Neuronal stem cell (in vitro differentiated cells): ENCODE data around the gene PLXNA4.

ENCODE experiments used
- DNase-seq: peaks from one replicate; pipeline ENCODE4 v3.0.0-alpha.2; 2013; ENCODE audit warnings: low spot score
- H2AFZ ChIP-seq: one replicate; pipeline ENCODE4 v1.6.1; 2013; ENCODE audit warnings: mild to moderate bottlenecking, low read length, inconsistent platforms
- H2AK5ac ChIP-seq: 2 replicates; pipeline ENCODE4 v1.6.1; 2013; ENCODE audit warnings: low read depth, mild to moderate bottlenecking, inconsistent platforms, low read length, moderate library complexity, mixed read lengths
- H2BK120ac ChIP-seq: 2 replicates; pipeline ENCODE4 v1.6.1; 2013; ENCODE audit warnings: low read depth, mild to moderate bottlenecking, inconsistent platforms, low read length, moderate library complexity, mixed read lengths
- H2BK12ac ChIP-seq: one replicate; pipeline ENCODE4 v1.6.1; 2013; ENCODE audit warnings: low read length, inconsistent platforms
- H2BK15ac ChIP-seq: 2 replicates; pipeline ENCODE4 v1.6.1; 2013; ENCODE audit warnings: mild to moderate bottlenecking, low read length, inconsistent platforms, mixed read lengths
- H2BK5ac ChIP-seq: one replicate; pipeline ENCODE4 v1.6.1; 2013; ENCODE audit warnings: inconsistent platforms, mild to moderate bottlenecking, low read length, moderate library complexity
- H3K14ac ChIP-seq: one replicate; pipeline ENCODE4 v1.6.1; 2013; ENCODE audit warnings: low read length, inconsistent platforms
- H3K18ac ChIP-seq: 2 replicates; pipeline ENCODE4 v1.6.1; 2013; ENCODE audit warnings: low read length, inconsistent platforms
- H3K23ac ChIP-seq: 2 replicates; pipeline ENCODE4 v1.6.1; 2013; ENCODE audit warnings: low read depth, mild to moderate bottlenecking, mixed read lengths, low read length, inconsistent platforms; ENCODE audit not compliant: poor library complexity
- H3K27ac ChIP-seq: replicated peaks from 3 replicates; pipeline ENCODE4 v1.5.1; 2013; ENCODE audit warnings: low read length, inconsistent platforms
- H3K27me3 ChIP-seq, 3 experiments: 2 replicates each; pipeline ENCODE4 v1.6.1; 2013; ENCODE audit warnings: low read length in 3 of 3, mild to moderate bottlenecking in 2 of 3, inconsistent platforms in 1 of 3, low read depth in 1 of 3, mixed read lengths in 1 of 3, moderate library complexity in 1 of 3; ENCODE audit not compliant: control insufficient read depth in 3 of 3, insufficient read depth in 3 of 3
- H3K36me3 ChIP-seq, 2 donors: replicated peaks in 1 of 2; 2 replicates each; pipeline ENCODE4 v1.6.1; 2013; ENCODE audit warnings: low read length in 2 of 2; ENCODE audit not compliant: control insufficient read depth in 2 of 2, insufficient read depth in 2 of 2
- H3K4ac ChIP-seq: 2 replicates; pipeline ENCODE4 v1.6.1; 2013; ENCODE audit warnings: inconsistent platforms, mild to moderate bottlenecking, low read length, moderate library complexity
- H3K4me1 ChIP-seq, 2 donors: 1 replicate in 1 of 2; 2 replicates in 1 of 2; pipeline ENCODE4 v1.6.1; 2013; ENCODE audit warnings: low read length in 2 of 2, low read depth in 1 of 2; ENCODE audit not compliant: control insufficient read depth in 2 of 2, insufficient read depth in 1 of 2
- H3K4me2 ChIP-seq: one replicate; pipeline ENCODE4 v1.6.1; 2013; ENCODE audit warnings: mild to moderate bottlenecking, low read length, inconsistent platforms; ENCODE audit not compliant: insufficient read depth, poor library complexity, severe bottlenecking
- H3K4me3 ChIP-seq, 2 donors: 2 replicates each; pipeline ENCODE4 v1.5.1; 2013; ENCODE audit warnings: low read length in 2 of 2, mild to moderate bottlenecking in 2 of 2, inconsistent platforms in 1 of 2, moderate library complexity in 1 of 2
- H3K79me1 ChIP-seq: one replicate; pipeline ENCODE4 v1.6.1; 2013; ENCODE audit warnings: low read depth, mild to moderate bottlenecking, inconsistent platforms, low read length, moderate library complexity
- H3K9ac ChIP-seq: one replicate; pipeline ENCODE4 v1.6.1; 2013; ENCODE audit warnings: mild to moderate bottlenecking, low read depth, low read length, inconsistent platforms; ENCODE audit not compliant: poor library complexity
- H3K9me3 ChIP-seq, 2 donors: replicated peaks in 1 of 2; 2 replicates each; pipeline versions ENCODE3 to v1.6.1; 2013; ENCODE audit warnings: low read length in 2 of 2, mild to moderate bottlenecking in 2 of 2, inconsistent platforms in 1 of 2, low read depth in 1 of 2, mixed read lengths in 1 of 2, moderate library complexity in 1 of 2; ENCODE audit not compliant: control insufficient read depth in 2 of 2, insufficient read depth in 1 of 2
- H4K8ac ChIP-seq: one replicate; pipeline ENCODE4 v1.6.1; 2013; ENCODE audit warnings: low read depth, mild to moderate bottlenecking, inconsistent platforms, low read length, moderate library complexity
- H4K91ac ChIP-seq: one replicate; pipeline ENCODE4 v1.6.1; 2013; ENCODE audit warnings: low read length, low read depth, mild to moderate bottlenecking, inconsistent platforms; ENCODE audit not compliant: poor library complexity
- WGBS, 2 donors: extraction: QIAGEN DNeasy Blood & Tissue Kit; methylation state at CpG; one replicate each; pipeline ENCODE4 v1.1.7; 2013; ENCODE audit warnings: missing lambda C conversion rate in 2 of 2, mixed read lengths in 1 of 2; ENCODE audit not compliant: insufficient read length in 2 of 2, insufficient replicate concordance in 1 of 2; ENCODE audit errors: extremely low coverage in 2 of 2; 5-methylcytosine and 5-hydroxymethylcytosine counted together

Gene PLXNA4

DNA sequence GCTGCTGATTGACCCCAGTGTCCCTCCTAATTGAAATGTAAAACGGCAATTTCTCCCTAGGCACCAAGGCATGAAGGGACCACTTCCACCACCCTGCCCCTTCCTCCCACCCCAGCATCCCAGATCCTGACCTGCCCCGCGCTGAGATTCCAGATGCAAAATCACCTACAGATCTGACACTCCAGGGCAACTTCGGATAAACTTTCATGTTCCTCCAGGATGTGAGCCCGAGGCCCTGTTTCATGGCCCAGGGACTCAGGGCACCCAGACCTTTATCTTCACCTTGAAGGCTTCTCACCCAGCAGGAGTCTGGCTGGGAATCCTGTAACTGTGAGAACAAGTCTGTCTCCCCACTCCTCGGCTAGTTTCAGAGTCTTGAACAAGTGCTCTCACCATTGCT lies 361.8 kb downstream of the PLXNA4 start:
- Histone ChIP-seq H3K9me3 (no peaks in the 10 kb centered on the region), H2BK5ac (no peak overlapping the region), H4K8ac (no peak overlapping the region), H3K4ac (no peak overlapping the region), H3K79me1 (no peaks in the 10 kb centered on the region), H3K27me3 (no peaks in the 10 kb centered on the region), H3K14ac (no peak overlapping the region), H3K36me3 (no peaks in the 10 kb centered on the region), H3K4me1 (peaks cover 0 to 12% of the 10 kb centered on the region in 2 donors), H3K4me2 (no peak overlapping the region), H4K91ac (no peak overlapping the region), H3K4me3 (no peak overlapping the region), H2BK120ac (no peak overlapping the region), H3K9ac (no peak overlapping the region), H2AFZ (no peak overlapping the region), H2BK15ac (no peak overlapping the region), H3K18ac (no peak overlapping the region), H3K23ac (no peak overlapping the region), H2AK5ac (no peak overlapping the region), H3K27ac (no peak overlapping the region), H2BK12ac (no peak overlapping the region)
- WGBS, 2 donors: no CpG with 5 or more reads among the region's 6 CpGs
- DNase-seq: no peak

- Histone ChIP-seq H2AK5ac (peak overlapping the region; percentile 6), H3K14ac (no peak overlapping the region), H2BK5ac (no peak overlapping the region), H2BK15ac (no peak overlapping the region), H3K4me1 (peaks cover 0 to 9% of the 10 kb centered on the region in 2 donors), H3K18ac (peak overlapping the region; percentile 63), H3K36me3 (no peaks in the 10 kb centered on the region), H4K8ac (no peak overlapping the region), H4K91ac (no peak overlapping the region), H2BK120ac (no peak overlapping the region), H3K79me1 (no peaks in the 10 kb centered on the region), H3K4me2 (no peak overlapping the region), H3K23ac (no peak overlapping the region), H2BK12ac (no peak overlapping the region), H3K27ac (no peak overlapping the region), H3K4ac (no peak overlapping the region), H3K9me3 (no peaks in the 10 kb centered on the region), H3K9ac (no peak overlapping the region), H2AFZ (no peak overlapping the region), H3K27me3 (no peaks in the 10 kb centered on the region), H3K4me3 (no peak overlapping the region)
- WGBS, 2 donors: no CpG with 5 or more reads among the region's 5 CpGs
- no peak for DNase-seq
Measured at GRCh38 chr7:132213583-132213982, 362.7 kb downstream of the PLXNA4 start.

DNA sequence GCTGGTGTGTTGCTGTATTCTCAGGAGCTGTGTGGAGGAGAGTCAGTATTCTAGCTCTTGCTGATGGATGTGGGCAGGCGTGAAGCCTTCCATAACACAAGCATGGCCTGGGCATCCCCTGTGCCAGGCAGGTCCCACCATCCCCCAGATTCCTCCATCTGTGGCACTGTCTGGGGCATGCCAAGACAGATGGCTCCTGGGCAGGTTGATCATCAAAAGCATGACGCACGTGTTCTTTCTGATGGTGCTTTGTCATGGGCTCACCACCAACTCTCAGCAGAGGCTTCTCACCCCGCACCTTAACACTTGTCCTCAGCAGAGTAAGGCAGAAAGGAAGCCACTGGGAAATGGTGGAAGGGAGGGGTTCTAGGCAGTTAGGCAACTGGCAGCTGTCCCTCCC lies 364.3 kb downstream of the PLXNA4 start:
- H3K36me3 ChIP-seq: no peaks in the 10 kb centered on the region
- no peaks in the 10 kb centered on the region for H3K79me1 ChIP-seq
- no peaks in the 10 kb centered on the region for H3K9me3 ChIP-seq
- H2BK5ac ChIP-seq: no peak overlapping the region
- no peak overlapping the region for H4K91ac ChIP-seq
- H3K4me3 ChIP-seq: no peak overlapping the region
- no peak overlapping the region for H2BK120ac ChIP-seq
- H3K18ac ChIP-seq: no peak overlapping the region
- H3K23ac ChIP-seq: no peak overlapping the region
- no peak overlapping the region for H2AK5ac ChIP-seq
- no peak overlapping the region for H3K14ac ChIP-seq
- no peak overlapping the region for H3K4me2 ChIP-seq
- no CpG with 5 or more reads among the region's 4 CpGs for WGBS, 2 donors
- peaks cover 0 to 8% of the 10 kb centered on the region in 2 donors for H3K4me1 ChIP-seq
- H2BK15ac ChIP-seq: no peak overlapping the region
- H4K8ac ChIP-seq: no peak overlapping the region
- no peak for DNase-seq
- H2BK12ac ChIP-seq: no peak overlapping the region
- no peak overlapping the region for H3K27ac ChIP-seq
- no peak overlapping the region for H2AFZ ChIP-seq
- H3K9ac ChIP-seq: no peak overlapping the region
- H3K27me3 ChIP-seq: no peaks in the 10 kb centered on the region
- no peak overlapping the region for H3K4ac ChIP-seq

DNA sequence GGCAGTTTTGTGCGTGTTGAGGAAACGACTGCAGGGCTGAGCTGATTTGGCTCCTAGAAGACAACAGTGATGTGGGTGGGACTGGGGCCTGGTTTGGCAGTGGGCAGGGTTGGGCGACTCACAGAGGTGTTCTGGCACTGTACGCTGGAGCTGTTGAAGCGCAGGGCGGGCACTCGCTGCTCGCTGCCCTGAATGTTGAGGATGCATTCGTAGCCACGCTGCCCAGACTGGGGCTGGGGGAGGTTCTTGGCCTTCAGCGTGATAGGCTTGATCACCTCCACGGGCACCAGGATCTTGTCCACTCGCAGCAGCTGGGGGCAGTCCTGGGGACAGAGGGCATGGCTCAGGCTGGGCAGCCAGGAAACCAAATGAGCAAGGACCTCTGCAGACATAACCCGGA lies 365.4 kb downstream of the PLXNA4 start:
- Histone ChIP-seq H3K9me3 (no peaks in the 10 kb centered on the region), H3K36me3 (no peaks in the 10 kb centered on the region), H3K4me1 (peaks cover 0 to 10% of the 10 kb centered on the region in 2 donors), H3K4me2 (no peak overlapping the region), H3K27me3 (no peaks in the 10 kb centered on the region), H2AK5ac (peak overlapping the region; percentile 5), H3K4me3 (no peak overlapping the region), H2AFZ (no peak overlapping the region), H3K27ac (no peak overlapping the region), H2BK5ac (no peak overlapping the region), H3K14ac (peak overlapping the region; percentile 3), H3K23ac (no peak overlapping the region), H3K4ac (no peak overlapping the region), H2BK12ac (no peak overlapping the region), H2BK120ac (no peak overlapping the region), H3K18ac (peak overlapping the region; percentile 46), H2BK15ac (no peak overlapping the region), H3K79me1 (no peaks in the 10 kb centered on the region), H4K8ac (no peak overlapping the region), H4K91ac (no peak overlapping the region), H3K9ac (no peak overlapping the region)
- no CpG with 5 or more reads among the region's 14 CpGs for WGBS, 2 donors
- DNase-seq: no peak
